SK-N-SH (cell line): ENCODE results near the gene PRLR. TPM values are rescaled to one million over a fixed set of nuclear protein-coding genes. Genes with fewer than 3 reads are reported as not detected.

Experiments
- CTCF ChIA-PET: fragments of 300-600, 350-600 bp; formaldehyde crosslinking; extraction: SDS; loops from one replicate; lab custom pipeline; 2021; lab: Yijun Ruan, JAX
- POLR2A ChIA-PET: fragments of 350-600 bp; sonication (Branson Sonifier 250); formaldehyde crosslinking; extraction: SDS; loops from one replicate; lab custom pipeline; 2020; ENCODE audit warnings: antibody characterized with exemption, inconsistent platforms; lab: Yijun Ruan, JAX
- DNase-seq: peaks from one replicate; pipeline ENCODE4 v3.0.0; 2012
- H2AFZ ChIP-seq: fragments of 200-600 bp; sonication (generic); 2 replicates; pipeline ENCODE4 v1.8.1; 2016; ENCODE audit warnings: antibody characterized with exemption, mild to moderate bottlenecking, low read depth
- H3F3A ChIP-seq: fragments of 200-600 bp; sonication (generic); replicated peaks from 2 replicates; pipeline ENCODE3; 2016; ENCODE audit warnings: antibody characterized with exemption, mild to moderate bottlenecking; ENCODE audit not compliant: insufficient read depth
- H3K27ac ChIP-seq, 2 experiments: fragments of 200-500 bp in 1 of 2; fragments of 200-600 bp in 1 of 2; sonication (Bioruptor generic) in 1 of 2; sonication (generic), shearing (Covaris generic) in 1 of 2; 2 replicates each; pipeline versions ENCODE4 v1.5.1 to v1.6.1; 2014 to 2016; ENCODE audit warnings: low read depth in 2 of 2, inconsistent platforms in 1 of 2, low read length in 1 of 2, mild to moderate bottlenecking in 1 of 2, mixed read lengths in 1 of 2
- H3K27me3 ChIP-seq: fragments of 200-600 bp; sonication (generic), shearing (Covaris generic); 2 replicates; pipeline ENCODE4 v1.6.1; 2016; ENCODE audit warnings: mixed run types; ENCODE audit not compliant: insufficient read depth
- H3K36me3 ChIP-seq, 2 experiments: fragments of 200-500 bp in 1 of 2; fragments of 200-600 bp in 1 of 2; sonication (Bioruptor generic) in 1 of 2; sonication (generic) in 1 of 2; replicated peaks in 1 of 2; 2 replicates each; pipeline versions ENCODE3 to v1.5.1; 2014 to 2016; ENCODE audit warnings: low read length in 1 of 2, mild to moderate bottlenecking in 1 of 2; ENCODE audit not compliant: insufficient read depth in 2 of 2, control insufficient read depth in 1 of 2
- H3K4me1 ChIP-seq, 2 experiments: fragments of 200-500 bp in 1 of 2; fragments of 200-600 bp in 1 of 2; sonication (Bioruptor generic) in 1 of 2; sonication (generic), shearing (Covaris generic) in 1 of 2; 2 replicates each; pipeline versions ENCODE4 v1.5.1 to v1.6.1; 2014 to 2016; ENCODE audit warnings: low read depth in 1 of 2, low read length in 1 of 2, mixed run types in 1 of 2; ENCODE audit not compliant: insufficient read depth in 2 of 2, control insufficient read depth in 1 of 2
- H3K4me2 ChIP-seq: fragments of 200-600 bp; sonication (generic), shearing (Covaris generic); 2 replicates; pipeline ENCODE4 v1.6.1; 2017; ENCODE audit warnings: mixed run types
- H3K4me3 ChIP-seq, 2 experiments: fragments of 200-500 bp in 1 of 2; fragments of 200-600 bp in 1 of 2; sonication (Bioruptor generic) in 1 of 2; sonication (generic), shearing (Covaris generic) in 1 of 2; 2 replicates each; pipeline versions ENCODE4 v1.5.1 to v1.8.1; 2014 to 2016; ENCODE audit warnings: low read depth in 2 of 2, inconsistent platforms in 1 of 2, low read length in 1 of 2, mild to moderate bottlenecking in 1 of 2, mixed read lengths in 1 of 2, moderate library complexity in 1 of 2
- H3K79me2 ChIP-seq: fragments of 200-600 bp; sonication (generic); 2 replicates; pipeline ENCODE4 v1.8.1; 2017; ENCODE audit warnings: mild to moderate bottlenecking; ENCODE audit not compliant: insufficient read depth
- H3K9ac ChIP-seq: fragments of 200-600 bp; sonication (generic); 2 replicates; pipeline ENCODE4 v1.6.1; 2017; ENCODE audit warnings: mixed run types
- H3K9me2 ChIP-seq: fragments of 200-600 bp; sonication (generic); 2 replicates; pipeline ENCODE4 v1.6.1; 2017; ENCODE audit warnings: mixed run types
- H3K9me3 ChIP-seq: fragments of 200-600 bp; sonication (generic); 2 replicates; pipeline ENCODE4 v1.6.1; 2017; ENCODE audit warnings: mixed run types, mild to moderate bottlenecking, moderate library complexity
- H4K20me1 ChIP-seq: fragments of 200-600 bp; sonication (generic); 2 replicates; pipeline ENCODE4 v1.6.1; 2017; ENCODE audit warnings: mild to moderate bottlenecking, mixed run types; ENCODE audit not compliant: insufficient read depth
- CHD2 ChIP-seq: fragments of 150-350 bp; IDR thresholded peaks from 2 replicates; pipeline ENCODE4 v1.6.1; 2018; ENCODE audit warnings: low read length; ENCODE audit not compliant: partially characterized antibody
- CTCF ChIP-seq: fragments of 200-600 bp; sonication (generic); IDR thresholded peaks from 2 replicates; pipeline ENCODE4 v1.6.1; 2017; ENCODE audit warnings: antibody characterized with exemption, mild to moderate bottlenecking, moderate library complexity
- EP300 ChIP-seq, 2 experiments: IDR thresholded peaks; 2 replicates each; pipeline versions ENCODE4 v1.4.0 to v1.6.1; 2012; ENCODE audit warnings: borderline replicate concordance in 1 of 2, low read depth in 1 of 2, low read length in 1 of 2
- EZH2phosphoT487 ChIP-seq: fragments of 200-600 bp; sonication (generic); IDR thresholded peaks from 2 replicates; pipeline ENCODE4 v1.6.1; 2017; ENCODE audit warnings: low read depth, mixed run types, mild to moderate bottlenecking, antibody characterized with exemption, moderate library complexity, borderline replicate concordance
- FOSL2 ChIP-seq: IDR thresholded peaks from 2 replicates; pipeline ENCODE4 v1.4.0; 2012; ENCODE audit warnings: low read depth, mild to moderate bottlenecking, moderate library complexity, borderline replicate concordance
- MEF2A ChIP-seq: IDR thresholded peaks from 2 replicates; pipeline ENCODE4 v1.4.0; 2012; ENCODE audit warnings: low read depth, borderline replicate concordance
- MXI1 ChIP-seq: IDR thresholded peaks from 2 replicates; pipeline ENCODE4 v1.6.1; 2012; ENCODE audit warnings: mild to moderate bottlenecking, low read depth, low read length, improper control_type of control experiment
- NFIC ChIP-seq: IDR thresholded peaks from 2 replicates; pipeline ENCODE4 v1.4.0; 2012; ENCODE audit warnings: borderline replicate concordance
- POLR2AphosphoS5 ChIP-seq: IDR thresholded peaks from 2 replicates; pipeline ENCODE4 v1.6.1; 2012; ENCODE audit warnings: low read depth, low read length
- RCOR1 ChIP-seq: fragments of 150-350 bp; IDR thresholded peaks from 2 replicates; pipeline ENCODE4 v1.6.1; 2017; ENCODE audit warnings: antibody characterized with exemption, low read length
- RFX5 ChIP-seq: IDR thresholded peaks from 2 replicates; pipeline ENCODE4 v1.6.1; 2012; ENCODE audit warnings: mild to moderate bottlenecking, improper control_type of control experiment, low read length
- RXRA ChIP-seq: IDR thresholded peaks from 2 replicates; pipeline ENCODE4 v1.4.0; 2012; ENCODE audit warnings: low read depth, mild to moderate bottlenecking, borderline replicate concordance
- SIN3A ChIP-seq: IDR thresholded peaks from 2 replicates; pipeline ENCODE4 v1.6.1; 2012; ENCODE audit warnings: low read depth, mild to moderate bottlenecking, low read length, moderate library complexity, borderline replicate concordance
- SMC3 ChIP-seq: IDR thresholded peaks from 2 replicates; pipeline ENCODE4 v1.6.1; 2012; ENCODE audit warnings: low read depth, low read length, improper control_type of control experiment
- TAF1 ChIP-seq: IDR thresholded peaks from 2 replicates; pipeline ENCODE4 v1.6.1; 2012; ENCODE audit warnings: low read depth, mild to moderate bottlenecking, low read length, moderate library complexity, borderline replicate concordance
- TCF12 ChIP-seq: IDR thresholded peaks from 2 replicates; pipeline ENCODE4 v1.4.0; 2012
- TEAD4 ChIP-seq: IDR thresholded peaks from 2 replicates; pipeline ENCODE4 v1.4.0; 2012; ENCODE audit warnings: mild to moderate bottlenecking, borderline replicate concordance; ENCODE audit not compliant: insufficient read depth
- YY1 ChIP-seq: IDR thresholded peaks from 2 replicates; pipeline ENCODE4 v1.4.0; 2012; ENCODE audit warnings: low read depth, mild to moderate bottlenecking
- ZBTB33 ChIP-seq: IDR thresholded peaks from 2 replicates; pipeline ENCODE4 v1.4.0; 2012; ENCODE audit warnings: low read depth, borderline replicate concordance
- WGBS: methylation state at CpG from one replicate; pipeline ENCODE4 v1.1.6; 2017; ENCODE audit warnings: low lambda C conversion rate; 5-methylcytosine and 5-hydroxymethylcytosine counted together
- polyA plus RNA-seq, 3 experiments: library from polyadenylated mRNA; depleted of rRNA; stranded (reverse); fragments of >200 nt; gene quantifications; 2 replicates each; pipeline ENCODE4 v1.2.3, GENCODE V29; 2012

Gene PRLR
- polyA plus RNA-seq, 1 of the 3 experiments (the other 2 are of a cell fraction), result 0.13 TPM

DNA sequence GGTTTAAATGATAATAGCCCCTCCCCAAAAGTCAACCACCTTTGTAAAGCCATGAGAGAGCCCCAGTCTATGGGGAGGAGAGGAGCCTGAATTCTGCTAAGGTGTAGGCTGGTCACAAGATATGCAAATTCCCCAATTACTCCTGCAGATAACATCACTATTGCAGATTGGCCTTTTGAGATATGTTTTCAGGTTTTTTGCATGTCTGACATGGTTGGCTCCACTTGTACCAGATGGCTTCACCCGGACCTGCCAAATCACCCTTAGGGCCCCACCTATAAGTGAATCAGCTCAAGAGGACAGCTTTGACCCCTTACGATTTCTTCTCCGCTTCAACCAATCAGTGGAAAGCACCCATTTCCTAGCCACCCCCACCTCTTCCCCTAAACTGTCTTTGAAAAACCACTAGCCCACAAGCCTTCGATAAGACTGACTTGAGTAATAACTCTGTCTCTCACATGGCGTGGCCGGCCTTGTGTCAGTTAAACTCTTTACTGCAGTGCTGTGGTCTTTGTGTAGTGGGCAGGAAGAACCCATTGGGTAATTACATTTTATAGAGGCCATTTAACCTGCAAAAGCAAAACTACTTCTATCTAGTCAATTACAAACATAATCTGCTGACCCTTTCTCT lies 69.7 kb downstream of the PRLR start:
- H3K79me2 ChIP-seq, result no peaks in the 10 kb centered on the region
- 32% methylated on average over 6 of the region's 6 CpGs for WGBS
- H3K27ac ChIP-seq, result no peak overlapping the region
- H3K27me3 ChIP-seq, result no peaks in the 10 kb centered on the region
- no peak overlapping the region for H2AFZ ChIP-seq
- H3K4me3 ChIP-seq, result no peak overlapping the region
- H4K20me1 ChIP-seq, result no peaks in the 10 kb centered on the region
- H3K36me3 ChIP-seq, result no peaks in the 10 kb centered on the region
- H3K9me2 ChIP-seq, result no peaks in the 10 kb centered on the region
- DNase-seq, result no peak
- CTCF ChIA-PET, result no interaction called here
- no peak overlapping the region for H3K4me2 ChIP-seq
- no peak overlapping the region for H3K9ac ChIP-seq
- TF ChIP-seq YY1 (no peak), NFIC (no peak), TEAD4 (no peak), EZH2phosphoT487 (no peak), EP300 (IDR thresholded peaks at IDR 0.05; ENCODE audit: borderline replicate concordance in 1 of 2, low read depth in 1 of 2, low read length in 1 of 2) (no peak), RXRA (no peak), FOSL2 (no peak), RFX5 (no peak), CHD2 (no peak)
- H3K4me1 ChIP-seq, result no peaks in the 10 kb centered on the region
- no peaks in the 10 kb centered on the region for H3K9me3 ChIP-seq
- POLR2A ChIA-PET, result no interaction called here
- no peaks in the 10 kb centered on the region for H3F3A ChIP-seq

- DNase-seq, result no peak
- no peaks in the 10 kb centered on the region for H3K36me3 ChIP-seq
- no peak overlapping the region for H3K27ac ChIP-seq
- POLR2A ChIA-PET, result no interaction called here
- no peak overlapping the region for H3K4me2 ChIP-seq
- H3K4me3 ChIP-seq, result no peak overlapping the region
- WGBS, result 14% methylated on average over 2 of the region's 2 CpGs
- H3K27me3 ChIP-seq, result no peaks in the 10 kb centered on the region
- H4K20me1 ChIP-seq, result no peaks in the 10 kb centered on the region
- TF ChIP-seq SMC3, result no peak
- no peak for TF ChIP-seq RCOR1
- no peak for TF ChIP-seq SIN3A
- no peak for TF ChIP-seq TCF12
- TF ChIP-seq MXI1, result no peak
- no peak for TF ChIP-seq RFX5
- TF ChIP-seq ZBTB33, result no peak
- no peak for TF ChIP-seq RXRA
- no peak for TF ChIP-seq CTCF
- no peak for TF ChIP-seq TAF1
- no peak for TF ChIP-seq POLR2AphosphoS5
- no peak for TF ChIP-seq MEF2A
- no peak for TF ChIP-seq CHD2
- TF ChIP-seq NFIC, result no peak
- no peak overlapping the region for H3K9ac ChIP-seq
- CTCF ChIA-PET, result no interaction called here
- H3K9me3 ChIP-seq, result no peaks in the 10 kb centered on the region
- no peaks in the 10 kb centered on the region for H3F3A ChIP-seq
- no peaks in the 10 kb centered on the region for H3K9me2 ChIP-seq
- no peaks in the 10 kb centered on the region for H3K4me1 ChIP-seq
- no peak overlapping the region for H2AFZ ChIP-seq
- H3K79me2 ChIP-seq, result no peaks in the 10 kb centered on the region
Measured at GRCh38 chr5:35159370-35159742, 70.9 kb downstream of the PRLR start.
